Naive B cell (primary cell): Measurements from ENCODE around the gene MAST4. TPM values are rescaled to one million over a fixed set of nuclear protein-coding genes. Genes with fewer than 3 reads are reported as not detected.
A peak's percentile ranks its signal among the peaks of the same experiment; 100 is the strongest.
"Not testable (repeated sequence)": the region's sequence is repeated elsewhere in the genome, so short reads cannot be mapped to it uniquely, and the experiment has no call there.

Experiments used
- ATAC-seq, 2 donors: fragments of 150-1000 bp; cut with Tn5 transposase; 2 replicates each; pipeline ENCODE4 v1.10.0; 2021; ENCODE audit warnings: low read depth in 2 of 2, mild to moderate bottlenecking in 2 of 2, moderate library complexity in 2 of 2
- DNase-seq: peaks from one replicate; pipeline ENCODE4 v3.0.0; 2022
- H3K27ac Mint-ChIP-seq, 6 donors: one replicate each; pipeline ENCODE4 v1.8.0; 2020 to 2022; ENCODE audit warnings: mild to moderate bottlenecking in 6 of 6, mixed read lengths in 6 of 6, moderate library complexity in 5 of 6, inconsistent platforms in 2 of 6
- H3K27me3 Mint-ChIP-seq, 3 donors: one replicate each; pipeline ENCODE4 v1.8.0; 2021 to 2022; ENCODE audit warnings: mixed read lengths in 3 of 3, mild to moderate bottlenecking in 1 of 3
- H3K36me3 Mint-ChIP-seq, 2 donors: one replicate each; pipeline ENCODE4 v1.8.0; 2020 to 2022; ENCODE audit warnings: mixed read lengths in 2 of 2, inconsistent platforms in 1 of 2, mild to moderate bottlenecking in 1 of 2
- H3K4me1 Mint-ChIP-seq, 3 donors: one replicate each; pipeline ENCODE4 v1.8.0; 2020 to 2022; ENCODE audit warnings: mixed read lengths in 3 of 3, inconsistent platforms in 1 of 3, mild to moderate bottlenecking in 1 of 3, moderate library complexity in 1 of 3
- H3K4me3 Mint-ChIP-seq, 8 donors: one replicate each; pipeline ENCODE4 v1.8.0; 2020 to 2022; ENCODE audit warnings: mild to moderate bottlenecking in 8 of 8, mixed read lengths in 8 of 8, moderate library complexity in 8 of 8, inconsistent platforms in 2 of 8
- H3K9me3 Mint-ChIP-seq, 7 donors: one replicate each; pipeline ENCODE4 v1.8.0; 2020 to 2022; ENCODE audit warnings: mixed read lengths in 7 of 7, mild to moderate bottlenecking in 5 of 7, inconsistent platforms in 2 of 7, moderate library complexity in 1 of 7
- polyA plus RNA-seq, 6 donors: library from polyadenylated mRNA; unstranded; fragments of 300-500 nt; fragmentation: Illumina TruSeq; gene quantifications; one replicate each; pipeline ENCODE4 v1.2.3, GENCODE V29; 2021; ENCODE audit warnings: low read depth in 6 of 6

Gene MAST4
- polyA plus RNA-seq, 6 donors from 2014 or later = 0.17 to 2.3 (median 1.3) TPM

DNA sequence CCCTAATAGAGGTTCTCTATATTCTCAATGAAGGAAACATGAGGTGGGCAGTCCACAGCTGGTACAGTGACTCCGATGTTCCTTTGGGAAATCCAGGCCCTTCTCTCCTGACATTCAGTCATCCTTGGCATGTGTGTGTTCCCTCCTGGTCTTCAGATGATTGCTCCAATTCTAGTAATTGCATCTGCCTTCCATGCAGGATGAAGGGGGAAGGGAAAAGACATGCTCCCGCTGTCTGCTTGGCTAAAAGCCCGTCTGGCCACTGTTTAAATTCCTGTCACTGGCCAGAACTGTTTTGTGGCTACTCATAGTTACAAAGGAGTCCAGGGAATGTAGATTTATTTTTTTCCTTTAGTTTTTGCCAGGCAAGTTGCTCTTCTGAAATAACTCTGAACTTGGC is 65.0 kb downstream of the MAST4 start:
- Mint-ChIP-seq H3K4me1 (no peaks in the 10 kb centered on the region), H3K4me3 (no peak overlapping the region), H3K9me3 (peaks cover 0 to 10% (median 2%) of the 10 kb centered on the region in 7 donors), H3K36me3 (no peaks in the 10 kb centered on the region), H3K27ac (peak overlapping the region in 1 of 6 donors; percentile 9), H3K27me3 (peaks cover 5 to 20% (median 14%) of the 10 kb centered on the region in 3 donors)
- ATAC-seq (no peak), DNase-seq (no peak)

DNA sequence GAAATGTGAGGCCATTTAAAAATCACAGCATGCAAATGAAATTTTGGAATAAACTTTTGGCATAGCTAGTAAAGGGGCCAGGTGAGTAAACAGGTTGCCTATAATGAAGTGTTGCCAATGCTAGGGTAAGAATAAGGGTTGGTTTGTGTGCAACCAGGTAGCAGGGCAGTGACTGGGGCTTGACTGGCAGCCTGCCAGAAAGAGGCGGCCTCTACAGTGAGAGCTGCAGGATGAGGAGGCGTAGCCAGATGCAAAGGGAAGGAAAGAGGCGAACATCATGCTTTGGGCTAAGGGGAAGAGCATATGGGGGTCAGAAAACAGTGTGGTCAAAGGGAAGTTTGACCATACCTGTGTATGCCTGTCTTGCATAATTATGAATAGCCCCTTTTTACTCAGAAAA is 70.6 kb downstream of the MAST4 start:
- ATAC-seq = no peak
- Mint-ChIP-seq H3K27ac (no peak overlapping the region), H3K27me3 (peaks cover 20 to 22% (median 21%) of the 10 kb centered on the region in 3 donors), H3K36me3 (no peaks in the 10 kb centered on the region), H3K9me3 (peaks cover 0 to 10% (median 2%) of the 10 kb centered on the region in 7 donors), H3K4me3 (no peak overlapping the region), H3K4me1 (peaks cover 0 to 4% (median 0%) of the 10 kb centered on the region in 3 donors)
- no peak for DNase-seq

DNA sequence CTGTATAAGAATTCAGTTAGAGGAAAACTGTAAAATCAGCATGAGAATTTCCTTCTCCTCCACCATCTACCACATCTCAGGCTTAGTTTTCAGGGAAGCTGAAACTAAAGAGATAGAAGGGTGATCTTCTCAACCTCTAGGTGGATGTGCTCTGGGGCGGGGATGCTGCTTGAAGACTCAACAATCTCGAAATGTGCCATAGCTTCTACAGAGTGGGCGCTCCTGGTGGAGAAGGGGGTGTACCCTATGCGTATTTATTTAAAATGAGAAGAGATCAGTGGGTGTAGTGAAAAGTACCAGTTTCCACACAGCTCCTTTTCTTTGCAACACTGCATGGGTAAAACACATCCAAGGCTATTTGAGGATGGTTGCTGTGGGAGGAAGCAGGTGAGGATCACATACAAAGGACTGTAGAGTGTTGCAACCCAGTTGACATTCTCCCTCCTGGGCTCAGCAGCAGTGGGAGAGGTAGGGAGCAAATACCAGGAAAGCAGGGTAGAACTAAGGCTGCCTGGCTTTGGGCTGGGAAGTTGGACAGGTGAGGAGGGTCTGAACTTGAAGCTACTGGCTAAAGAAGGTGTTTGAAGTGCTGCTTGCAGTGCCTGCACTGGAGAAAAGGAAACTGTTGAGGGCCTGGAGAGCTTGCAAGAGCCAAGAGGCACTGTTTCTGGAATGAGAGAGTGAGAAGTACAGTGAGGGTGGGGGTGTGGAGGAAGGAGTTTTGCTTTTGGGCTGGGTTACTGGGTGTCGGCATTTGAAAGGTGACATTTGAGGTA is 73.1 kb downstream of the MAST4 start:
- DNase-seq = no peak
- Mint-ChIP-seq H3K27ac (no peak overlapping the region), H3K4me3 (no peak overlapping the region), H3K4me1 (peaks cover 0 to 4% (median 0%) of the 10 kb centered on the region in 3 donors), H3K36me3 (no peaks in the 10 kb centered on the region), H3K27me3 (peaks cover 7 to 17% (median 16%) of the 10 kb centered on the region in 3 donors), H3K9me3 (peaks cover 0 to 5% (median 0%) of the 10 kb centered on the region in 7 donors)
- ATAC-seq = no peak

DNA sequence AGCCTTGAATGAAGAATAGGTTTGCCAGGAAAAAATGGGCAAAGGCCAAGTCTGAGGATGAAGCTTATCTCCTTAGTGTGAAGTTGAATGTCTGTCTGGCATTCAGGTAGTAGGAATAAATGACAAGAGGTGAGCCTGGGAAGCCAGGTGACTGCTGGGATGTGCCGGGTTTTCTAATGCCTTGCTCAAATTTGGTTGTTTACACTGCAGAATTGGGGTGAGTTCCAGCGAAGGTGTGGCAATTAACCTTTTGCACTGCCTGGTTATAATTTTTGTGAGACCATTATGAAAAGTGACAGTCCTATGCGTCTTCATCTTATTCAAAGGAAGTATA is 73.6 kb downstream of the MAST4 start:
- Mint-ChIP-seq H3K36me3 (no peaks in the 10 kb centered on the region), H3K27ac (no peak overlapping the region), H3K4me3 (no peak overlapping the region), H3K9me3 (peaks cover 0 to 2% (median 0%) of the 10 kb centered on the region in 7 donors), H3K4me1 (peaks cover 0 to 4% (median 0%) of the 10 kb centered on the region in 3 donors), H3K27me3 (peaks cover 7 to 20% (median 17%) of the 10 kb centered on the region in 3 donors)
- DNase-seq = no peak
- ATAC-seq = no peak

DNA sequence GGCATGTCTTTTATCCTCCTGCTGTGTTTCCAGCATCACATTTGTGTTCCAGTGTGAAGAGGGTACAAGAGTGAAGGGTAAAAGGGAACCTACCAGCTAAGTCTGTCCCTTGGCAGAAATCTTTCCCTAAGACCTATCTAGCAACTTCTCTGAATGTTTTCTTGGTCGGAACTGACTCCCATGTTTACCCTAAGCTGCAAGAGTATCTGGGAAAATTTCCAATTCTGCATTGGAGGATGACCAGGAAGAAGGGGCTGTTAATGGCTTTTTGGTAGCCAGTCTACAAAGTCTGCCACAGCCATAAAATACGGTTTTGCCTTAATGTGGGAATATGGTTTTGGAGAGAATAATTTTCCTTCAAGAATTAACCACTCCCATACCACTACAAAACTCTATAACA is 75.1 kb downstream of the MAST4 start:
- Mint-ChIP-seq H3K4me3 (no peak overlapping the region), H3K27ac (no peak overlapping the region), H3K36me3 (no peaks in the 10 kb centered on the region), H3K4me1 (peaks cover 0 to 4% (median 0%) of the 10 kb centered on the region in 3 donors), H3K27me3 (peaks cover 7 to 20% (median 19%) of the 10 kb centered on the region in 3 donors), H3K9me3 (no peaks in the 10 kb centered on the region)
- DNase-seq (no peak), ATAC-seq (no peak)

DNA sequence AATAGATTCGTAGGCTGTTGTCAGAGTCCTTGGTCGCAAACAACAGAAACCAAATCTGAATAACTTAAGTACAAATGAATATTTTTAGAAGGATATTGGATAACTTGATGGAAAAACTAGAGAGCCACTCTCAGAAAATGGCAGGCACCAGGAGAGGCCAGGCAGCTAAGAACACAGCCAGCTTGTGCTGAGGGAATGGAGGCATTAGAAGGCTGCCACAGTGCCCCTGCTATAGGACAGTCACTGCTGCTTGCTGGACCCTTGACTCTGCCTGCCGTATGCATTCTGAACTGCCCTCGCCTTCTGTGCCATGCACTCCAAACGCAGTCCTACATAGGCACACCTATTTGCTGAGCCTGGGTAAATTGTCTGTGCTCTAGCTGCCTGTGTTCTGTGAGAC is 78.6 kb downstream of the MAST4 start:
- Mint-ChIP-seq H3K4me1 (no peaks in the 10 kb centered on the region), H3K27ac (no peak overlapping the region), H3K36me3 (no peaks in the 10 kb centered on the region), H3K9me3 (no peaks in the 10 kb centered on the region), H3K27me3 (peaks cover 0 to 16% (median 5%) of the 10 kb centered on the region in 3 donors), H3K4me3 (no peak overlapping the region)
- DNase-seq = no peak
- no peak for ATAC-seq

GRCh38 chr5:66675406-66675805 is 79.2 kb downstream of the MAST4 start:
- no peak for ATAC-seq
- no peak for DNase-seq
- Mint-ChIP-seq H3K4me1 (no peaks in the 10 kb centered on the region), H3K36me3 (no peaks in the 10 kb centered on the region), H3K9me3 (no peaks in the 10 kb centered on the region), H3K27ac (no peak overlapping the region), H3K4me3 (peak overlapping the region in 1 of 8 donors; percentile 41), H3K27me3 (peaks cover 0 to 13% (median 5%) of the 10 kb centered on the region in 3 donors)

GRCh38 chr5:66680221-66680620 is 84.0 kb downstream of the MAST4 start:
- no peaks in the 10 kb centered on the region for H3K4me1 Mint-ChIP-seq
- no peaks in the 10 kb centered on the region for H3K36me3 Mint-ChIP-seq
- H3K27me3 Mint-ChIP-seq = peaks cover 0 to 8% (median 0%) of the 10 kb centered on the region in 3 donors
- no peaks in the 10 kb centered on the region for H3K9me3 Mint-ChIP-seq
- no peak overlapping the region for H3K27ac Mint-ChIP-seq
- ATAC-seq (no peak), DNase-seq (no peak)
- no peak overlapping the region for H3K4me3 Mint-ChIP-seq

- no peaks in the 10 kb centered on the region for H3K4me1 Mint-ChIP-seq
- no peaks in the 10 kb centered on the region for H3K36me3 Mint-ChIP-seq
- H3K27me3 Mint-ChIP-seq = peaks cover 0 to 7% (median 0%) of the 10 kb centered on the region in 3 donors
- H3K9me3 Mint-ChIP-seq = no peaks in the 10 kb centered on the region
- H3K27ac Mint-ChIP-seq = no peak overlapping the region
- DNase-seq = no peak
- H3K4me3 Mint-ChIP-seq = no peak overlapping the region
- no peak for ATAC-seq
These were observed 84.6 kb downstream of the MAST4 start for GRCh38 chr5:66680804-66681203.

- Mint-ChIP-seq H3K27ac (no peak overlapping the region), H3K27me3 (no peaks in the 10 kb centered on the region), H3K4me3 (no peak overlapping the region), H3K36me3 (no peaks in the 10 kb centered on the region), H3K9me3 (peaks cover 0 to 2% (median 0%) of the 10 kb centered on the region in 7 donors), H3K4me1 (no peaks in the 10 kb centered on the region)
- DNase-seq = no peak
- no peak for ATAC-seq
These were observed 88.5 kb downstream of the MAST4 start for GRCh38 chr5:66684663-66685062.

DNA sequence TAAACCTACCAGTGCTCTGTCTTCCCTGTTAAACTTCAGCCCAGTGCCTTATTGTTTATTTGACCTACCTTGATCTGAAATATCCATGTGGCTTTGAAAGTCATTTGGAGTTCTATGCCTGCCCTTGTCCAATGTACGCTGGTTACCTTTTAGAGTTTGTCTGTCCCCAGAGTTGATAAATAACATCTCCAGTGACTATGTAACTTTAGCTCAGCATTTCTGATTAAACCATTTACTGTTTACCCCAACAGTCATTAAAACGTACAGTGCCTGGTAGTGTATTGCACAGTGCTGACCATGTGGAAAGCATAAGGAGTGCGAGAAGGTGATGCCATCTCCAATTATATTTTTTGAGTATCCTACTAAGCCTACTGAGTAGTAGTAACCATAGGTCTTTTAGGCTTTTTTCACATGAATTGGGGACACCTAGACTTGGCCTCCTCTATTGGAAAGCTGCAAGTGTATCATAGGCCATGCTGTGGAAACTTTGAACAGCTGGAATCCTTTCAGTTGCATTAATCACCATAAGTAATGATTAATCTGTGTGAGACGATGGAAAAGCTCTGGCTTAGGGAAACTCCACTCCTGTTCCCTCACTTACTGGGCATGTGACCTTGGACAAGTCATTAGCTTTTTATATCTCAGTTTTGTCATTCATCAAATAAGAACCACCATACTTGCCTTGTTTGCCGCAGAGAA is 93.5 kb downstream of the MAST4 start:
- ATAC-seq = no peak
- Mint-ChIP-seq H3K27me3 (no peaks in the 10 kb centered on the region), H3K4me3 (no peak overlapping the region), H3K9me3 (peaks cover 0 to 2% (median 0%) of the 10 kb centered on the region in 7 donors), H3K27ac (no peak overlapping the region), H3K36me3 (no peaks in the 10 kb centered on the region), H3K4me1 (no peaks in the 10 kb centered on the region)
- DNase-seq = no peak

GRCh38 chr5:66694036-66694435 is 97.8 kb downstream of the MAST4 start:
- no peak for DNase-seq
- Mint-ChIP-seq H3K9me3 (peaks cover 0 to 14% (median 4%) of the 10 kb centered on the region in 7 donors), H3K36me3 (no peaks in the 10 kb centered on the region), H3K27ac (no peak overlapping the region), H3K4me3 (no peak overlapping the region), H3K4me1 (no peaks in the 10 kb centered on the region), H3K27me3 (no peaks in the 10 kb centered on the region)
- ATAC-seq = no peak

DNA sequence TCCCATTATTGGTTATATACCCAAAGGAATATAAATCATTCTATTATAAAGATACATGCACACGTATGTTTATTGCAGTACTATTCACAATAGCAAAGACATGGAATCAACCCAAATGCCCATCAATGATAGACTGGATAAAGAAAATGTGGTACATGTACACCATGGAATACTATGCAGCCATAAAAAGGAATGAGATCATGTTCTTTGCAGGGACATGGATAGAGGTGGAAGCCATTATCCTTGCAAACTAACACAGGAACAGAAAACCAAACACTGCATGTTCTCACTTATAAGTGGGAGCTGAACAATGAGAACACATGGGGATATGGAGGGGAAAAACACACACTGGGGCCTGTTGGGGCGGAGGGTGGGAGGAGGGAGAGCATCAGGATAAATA is 99.6 kb downstream of the MAST4 start:
- not testable (repeated sequence) for H3K4me1 Mint-ChIP-seq, ATAC-seq, DNase-seq, H3K27me3 Mint-ChIP-seq, H3K36me3 Mint-ChIP-seq, H3K4me3 Mint-ChIP-seq, H3K27ac Mint-ChIP-seq
- H3K9me3 Mint-ChIP-seq = peaks cover 0 to 14% (median 4%) of the 10 kb centered on the region in 7 donors
